IMR-90 (cell line): Measurements from ENCODE around the gene ABCC10. TPM values are rescaled to one million over a fixed set of nuclear protein-coding genes. Genes with fewer than 3 reads are reported as not detected.
A peak's percentile ranks its signal among the peaks of the same experiment; 100 is the strongest.

Experiments used
- ATAC-seq: fragments of 200-7000 bp; cut with Tn5 transposase; 2 replicates; pipeline ENCODE4 v1.9.1; 2020; ENCODE audit warnings: low read depth, mild to moderate bottlenecking, moderate library complexity
- BruUV-seq: library from RNA; stranded (reverse); fragments of 400-500 nt; replicated peaks from 2 replicates; lab custom pipeline; 2021; lab: Mats Ljungman, UMichigan
- CTCF ChIA-PET: fragments of 300-600 bp; formaldehyde crosslinking; extraction: SDS; loops from one replicate; lab custom pipeline; 2021; ENCODE audit warnings: antibody characterized with exemption; lab: Yijun Ruan, JAX
- POLR2A ChIA-PET: fragments of 300-600 bp; sonication (Branson Sonifier 250); formaldehyde crosslinking; loops from one replicate; lab custom pipeline; 2022; ENCODE audit warnings: antibody characterized with exemption; ENCODE audit not compliant: unreplicated experiment; lab: Charles Lee
- DNase-seq: peaks from one replicate; pipeline ENCODE4 v3.0.0; 2013
- H2AFZ ChIP-seq: replicated peaks from 2 replicates; pipeline ENCODE3; 2013; ENCODE audit warnings: low read length, mild to moderate bottlenecking; ENCODE audit not compliant: poor library complexity
- H2AK5ac ChIP-seq: 2 replicates; pipeline ENCODE4 v1.6.1; 2013; ENCODE audit warnings: low read depth, low read length, inconsistent platforms
- H2AK9ac ChIP-seq: replicated peaks from 2 replicates; pipeline ENCODE3; 2013; ENCODE audit warnings: mild to moderate bottlenecking, low read depth, low read length, moderate library complexity; ENCODE audit not compliant: poor library complexity
- H2BK120ac ChIP-seq: 2 replicates; pipeline ENCODE4 v1.6.1; 2013; ENCODE audit warnings: low read depth, low read length, inconsistent platforms
- H2BK15ac ChIP-seq: 3 replicates; pipeline ENCODE4 v1.6.1; 2013; ENCODE audit warnings: low read depth, low read length, inconsistent platforms
- H2BK20ac ChIP-seq: 2 replicates; pipeline ENCODE4 v1.6.1; 2013; ENCODE audit warnings: low read depth, mild to moderate bottlenecking, inconsistent platforms, low read length, moderate library complexity
- H2BK5ac ChIP-seq: 2 replicates; pipeline ENCODE4 v1.6.1; 2013; ENCODE audit warnings: mild to moderate bottlenecking, low read depth, low read length, inconsistent platforms; ENCODE audit not compliant: poor library complexity, severe bottlenecking
- H3K14ac ChIP-seq: replicated peaks from 2 replicates; pipeline ENCODE4 v1.6.1; 2013; ENCODE audit warnings: low read depth, low read length, inconsistent platforms
- H3K18ac ChIP-seq: 2 replicates; pipeline ENCODE4 v1.6.1; 2013; ENCODE audit warnings: low read depth, low read length, control low read depth
- H3K23ac ChIP-seq: 2 replicates; pipeline ENCODE4 v1.6.1; 2013; ENCODE audit warnings: low read depth, low read length, inconsistent platforms
- H3K27ac ChIP-seq: 2 replicates; pipeline ENCODE4 v1.5.1; 2013; ENCODE audit warnings: mild to moderate bottlenecking, control low read depth, low read length; ENCODE audit not compliant: insufficient read depth
- H3K27me3 ChIP-seq: 2 replicates; pipeline ENCODE4 v1.6.1; 2013; ENCODE audit warnings: low read length; ENCODE audit not compliant: control insufficient read depth, insufficient read depth
- H3K36me3 ChIP-seq: 2 replicates; pipeline ENCODE4 v1.6.1; 2013; ENCODE audit warnings: low read length, mixed read lengths; ENCODE audit not compliant: control insufficient read depth, insufficient read depth
- H3K4ac ChIP-seq: 2 replicates; pipeline ENCODE4 v1.6.1; 2013; ENCODE audit warnings: low read depth, low read length, inconsistent platforms
- H3K4me1 ChIP-seq: 2 replicates; pipeline ENCODE4 v1.6.1; 2013; ENCODE audit warnings: low read length, mixed read lengths; ENCODE audit not compliant: control insufficient read depth, insufficient read depth
- H3K4me2 ChIP-seq: 2 replicates; pipeline ENCODE4 v1.6.1; 2013; ENCODE audit warnings: low read depth, mild to moderate bottlenecking, control low read depth, low read length, moderate library complexity
- H3K4me3 ChIP-seq: 2 replicates; pipeline ENCODE4 v1.5.1; 2013; ENCODE audit warnings: low read depth, mild to moderate bottlenecking, control low read depth, low read length, moderate library complexity; ENCODE audit not compliant: insufficient read depth
- H3K56ac ChIP-seq: 2 replicates; pipeline ENCODE4 v1.6.1; 2013; ENCODE audit warnings: low read length, inconsistent platforms; ENCODE audit not compliant: insufficient read depth; ENCODE audit errors: extremely low read depth
- H3K79me1 ChIP-seq, 2 experiments: 2 replicates each; pipeline ENCODE4 v1.6.1; 2013; ENCODE audit warnings: low read length in 2 of 2, inconsistent platforms in 1 of 2, low read depth in 1 of 2
- H3K9ac ChIP-seq: 2 replicates; pipeline ENCODE4 v1.6.1; 2013; ENCODE audit warnings: low read depth, low read length, control low read depth
- H3K9me1 ChIP-seq: 2 replicates; pipeline ENCODE4 v1.6.1; 2013; ENCODE audit warnings: low read length, inconsistent platforms; ENCODE audit not compliant: insufficient read depth
- H3K9me3 ChIP-seq: 2 replicates; pipeline ENCODE4 v1.6.1; 2013; ENCODE audit warnings: low read length; ENCODE audit not compliant: control insufficient read depth, insufficient read depth
- H4K20me1 ChIP-seq: 2 replicates; pipeline ENCODE4 v1.6.1; 2013; ENCODE audit warnings: low read length, inconsistent platforms; ENCODE audit not compliant: insufficient read depth
- H4K5ac ChIP-seq: 2 replicates; pipeline ENCODE4 v1.6.1; 2013; ENCODE audit warnings: mild to moderate bottlenecking, low read depth, low read length, control low read depth
- H4K8ac ChIP-seq, 2 experiments: 2 replicates each; pipeline ENCODE4 v1.6.1; 2013; ENCODE audit warnings: low read depth in 2 of 2, low read length in 2 of 2, control low read depth in 1 of 2, inconsistent platforms in 1 of 2
- H4K91ac ChIP-seq: 2 replicates; pipeline ENCODE4 v1.6.1; 2013; ENCODE audit warnings: low read depth, low read length, inconsistent platforms; ENCODE audit not compliant: insufficient read depth
- BHLHE40 ChIP-seq: fragments of 150-350 bp; IDR thresholded peaks from 2 replicates; pipeline ENCODE4 v1.6.1; 2016; ENCODE audit warnings: mild to moderate bottlenecking, low read depth, low read length
- CEBPB ChIP-seq: IDR thresholded peaks from 2 replicates; pipeline ENCODE4 v1.6.1; 2012; ENCODE audit warnings: low read depth, low read length, improper control_type of control experiment
- CHD1 ChIP-seq: IDR thresholded peaks from 2 replicates; pipeline ENCODE4 v1.6.1; 2012; ENCODE audit warnings: low read depth, low read length, improper control_type of control experiment
- CTCF ChIP-seq: conservative IDR thresholded peaks from 2 replicates; pipeline ENCODE4 v1.5.1; 2012; ENCODE audit warnings: mild to moderate bottlenecking, low read depth, low read length, improper control_type of control experiment
- ELK1 ChIP-seq: fragments of 150-350 bp; IDR thresholded peaks from 2 replicates; pipeline ENCODE4 v1.6.1; 2016; ENCODE audit warnings: low read depth, mild to moderate bottlenecking, low read length, moderate library complexity, borderline replicate concordance
- FOS ChIP-seq: fragments of 150-350 bp; IDR thresholded peaks from 2 replicates; pipeline ENCODE4 v1.6.1; 2016; ENCODE audit warnings: low read depth, low read length
- MAFK ChIP-seq: IDR thresholded peaks from 2 replicates; pipeline ENCODE4 v1.6.1; 2012; ENCODE audit warnings: low read depth, low read length, improper control_type of control experiment
- MAZ ChIP-seq: IDR thresholded peaks from 2 replicates; pipeline ENCODE4 v1.6.1; 2012; ENCODE audit warnings: low read depth, mild to moderate bottlenecking, low read length, improper control_type of control experiment, moderate library complexity, borderline replicate concordance
- MXI1 ChIP-seq: IDR thresholded peaks from 2 replicates; pipeline ENCODE4 v1.6.1; 2012; ENCODE audit warnings: low read depth, mild to moderate bottlenecking, low read length, moderate library complexity, borderline replicate concordance
- NFE2L2 ChIP-seq: fragments of 150-350 bp; IDR thresholded peaks from 2 replicates; pipeline ENCODE4 v1.6.1; 2016; ENCODE audit warnings: low read depth, mild to moderate bottlenecking, low read length
- POLR2A ChIP-seq: IDR thresholded peaks from 2 replicates; pipeline ENCODE4 v1.6.1; 2012; ENCODE audit warnings: mild to moderate bottlenecking, low read depth, low read length
- RAD21 ChIP-seq: IDR thresholded peaks from 2 replicates; pipeline ENCODE4 v1.6.1; 2012; ENCODE audit warnings: low read length, improper control_type of control experiment
- RCOR1 ChIP-seq: IDR thresholded peaks from 2 replicates; pipeline ENCODE4 v1.6.1; 2012; ENCODE audit warnings: mild to moderate bottlenecking, low read length, improper control_type of control experiment; ENCODE audit not compliant: insufficient replicate concordance
- RFX5 ChIP-seq: IDR thresholded peaks from 2 replicates; pipeline ENCODE4 v1.8.0; 2012; ENCODE audit warnings: low read depth, mild to moderate bottlenecking, low read length, moderate library complexity
- SMC3 ChIP-seq: fragments of 150-350 bp; IDR thresholded peaks from 2 replicates; pipeline ENCODE4 v1.6.1; 2016; ENCODE audit warnings: low read depth, mild to moderate bottlenecking, antibody characterized with exemption, low read length, moderate library complexity
- USF2 ChIP-seq: fragments of 150-350 bp; IDR thresholded peaks from 2 replicates; pipeline ENCODE4 v1.6.1; 2017; ENCODE audit warnings: mild to moderate bottlenecking, antibody characterized with exemption, low read length, low read depth
- WGBS, 2 experiments: methylation state at CpG; one replicate each; pipeline versions ENCODE4 v1.1.5 to v1.1.7; 2013; ENCODE audit warnings: missing lambda C conversion rate in 2 of 2; ENCODE audit not compliant: insufficient read length in 1 of 2; ENCODE audit errors: extremely low coverage in 2 of 2; 5-methylcytosine and 5-hydroxymethylcytosine counted together
- dilution Hi-C: fragments of 300-500 bp; cut with HindIII; formaldehyde crosslinking; loops from one replicate; pipeline ENCODE4 v1.14.3; 2018; ENCODE audit warnings: low sequenced_read_pairs; ENCODE audit not compliant: unreplicated experiment
- in situ Hi-C: fragments of 300-500 bp; cut with MboI; formaldehyde crosslinking; loops from 3 replicates; pipeline ENCODE4 v1.14.3; 2019; ENCODE audit warnings: low sequenced_read_pairs, inconsistent platforms, mixed read lengths
- intact Hi-C: fragments of 100-400 bp; cut with micrococcal nuclease; formaldehyde crosslinking; loops from 2 replicates; pipeline ENCODE4 v1.10.0; 2022
- polyA plus RNA-seq, 3 experiments: library from polyadenylated mRNA; depleted of rRNA; stranded (reverse); fragments of >200 nt; gene quantifications; 2 replicates each; pipeline ENCODE4 v1.2.3, GENCODE V29; 2012; ENCODE audit warnings: low replicate concordance in 1 of 3
- total RNA-seq: library from RNA; depleted of rRNA; stranded (reverse); fragments of >200 nt; gene quantifications from 2 replicates; pipeline ENCODE4 v1.2.3, GENCODE V29; 2012

ABCC10 gene
- total and polyA plus RNA-seq, 2 of the 4 experiments (the other 2 are of a cell fraction): 7.0 to 26.3 TPM

GRCh38 chr6:43454290-43454695, 27.0 kb downstream of the ABCC10 start:
- no peak overlapping the region for H4K8ac ChIP-seq
- DNase-seq (no peak), ATAC-seq (no peak; the same call in 1 of the 2 replicates)
- in situ Hi-C loops (no loop called here), dilution Hi-C loops (no loop called here), intact Hi-C loops (loop anchor here (1.0 kb wide), 2 partner anchors 42 to 52 kb away; no protein-coding TSS in a partner anchor)
- no peaks in the 10 kb centered on the region; the same call in 1 of the 2 replicates for H4K20me1 ChIP-seq
- peaks cover 2% of the 10 kb centered on the region; the same call in 1 of the 2 replicates for H3K4me1 ChIP-seq
- H3K23ac ChIP-seq: no peak overlapping the region
- CTCF ChIA-PET: interaction anchor here (1.3 kb wide), 1 partner anchor 52 kb away, joined by 7 read pairs; no protein-coding TSS in a partner anchor
- no peaks in the 10 kb centered on the region for H3K79me1 ChIP-seq
- H4K91ac ChIP-seq: no peak overlapping the region
- peak overlapping the region; percentile 92 for H2AK9ac ChIP-seq
- H3K9ac ChIP-seq: no peak overlapping the region
- H3K4me2 ChIP-seq: no peak overlapping the region
- H3K14ac ChIP-seq: no peak overlapping the region
- H3K9me1 ChIP-seq: no peaks in the 10 kb centered on the region
- H2AFZ ChIP-seq: peak overlapping the region; percentile 94
- no peak overlapping the region for H3K27ac ChIP-seq
- H3K4me3 ChIP-seq: peak overlapping the region; percentile 53; the same call in 1 of the 2 replicates
- WGBS, 2 experiments: 26% methylated on average over 7 of the region's 17 CpGs; no CpG with 5 or more reads in 1 of the 2 experiments
- TF ChIP-seq FOS: no peak
- TF ChIP-seq CHD1: no peak
- peak; percentile 85 for TF ChIP-seq RAD21
- no peak for TF ChIP-seq POLR2A
- TF ChIP-seq MAZ: peak; percentile 71; the same call in 1 of the 2 replicates
- peak; percentile 96 for TF ChIP-seq SMC3
- no peak for TF ChIP-seq RFX5
- TF ChIP-seq ELK1: no peak
- TF ChIP-seq BHLHE40: no peak
- no peak for TF ChIP-seq RCOR1
- TF ChIP-seq MXI1: no peak
- TF ChIP-seq MAFK: no peak
- no peak for TF ChIP-seq USF2
- TF ChIP-seq NFE2L2: no peak
- no peak for TF ChIP-seq CEBPB
- peak; percentile 93 for TF ChIP-seq CTCF
- no peak overlapping the region for H4K5ac ChIP-seq
- peaks cover 14% of the 10 kb centered on the region for H3K27me3 ChIP-seq
- H3K56ac ChIP-seq: no peak overlapping the region
- no peak overlapping the region for H2BK15ac ChIP-seq
- POLR2A ChIA-PET: no interaction called here
- no TSS peak for BruUV-seq
- no peak overlapping the region for H3K4ac ChIP-seq
- no peaks in the 10 kb centered on the region for H3K9me3 ChIP-seq
- H3K36me3 ChIP-seq: peaks cover 25% of the 10 kb centered on the region
- H2BK20ac ChIP-seq: no peak overlapping the region
- no peak overlapping the region for H2BK120ac ChIP-seq
- no peak overlapping the region for H3K18ac ChIP-seq
- no peak overlapping the region for H2AK5ac ChIP-seq
- no peak overlapping the region for H2BK5ac ChIP-seq
